Lung (tissue), 12 donors: ENCODE results near the gene PTPRD. TPM values are rescaled to one million over a fixed set of nuclear protein-coding genes. Genes with fewer than 3 reads are reported as not detected.

ENCODE experiments used
- ATAC-seq: fragments of 200-7000 bp; cut with Tn5 transposase; one replicate; pipeline ENCODE4 v1.9.1; 2020; ENCODE audit warnings: moderate number of reproducible peaks; ENCODE audit not compliant: insufficient read depth, low FRiP score
- DNase-seq, 3 donors: peaks; one replicate each; pipeline ENCODE4 v3.0.0-alpha.2; 2013 to 2017
- H3K27ac ChIP-seq, 2 donors: one replicate each; pipeline ENCODE4 v1.5.1; 2013; ENCODE audit warnings: mild to moderate bottlenecking in 2 of 2, moderate library complexity in 2 of 2, control low read depth in 1 of 2, inconsistent platforms in 1 of 2, low read depth in 1 of 2, low read length in 1 of 2
- H3K27me3 ChIP-seq, 3 donors: one replicate each; pipeline ENCODE4 v1.5.1; 2013; ENCODE audit warnings: low read length in 2 of 3; ENCODE audit not compliant: control insufficient read depth in 3 of 3, insufficient read depth in 3 of 3
- H3K36me3 ChIP-seq, 4 donors: one replicate each; pipeline ENCODE4 v1.5.1; 2013; ENCODE audit warnings: low read length in 4 of 4, mild to moderate bottlenecking in 1 of 4, moderate library complexity in 1 of 4; ENCODE audit not compliant: control insufficient read depth in 4 of 4, insufficient read depth in 4 of 4
- H3K4me1 ChIP-seq, 5 donors: one replicate each; pipeline ENCODE4 v1.5.1; 2013; ENCODE audit warnings: low read length in 5 of 5, mild to moderate bottlenecking in 2 of 5, moderate library complexity in 1 of 5; ENCODE audit not compliant: control insufficient read depth in 5 of 5, insufficient read depth in 5 of 5
- H3K4me3 ChIP-seq: one replicate; pipeline ENCODE4 v1.5.1; 2013; ENCODE audit warnings: mild to moderate bottlenecking, control low read depth, moderate library complexity
- H3K9ac ChIP-seq, 2 donors: one replicate each; pipeline ENCODE4 v1.5.1; 2013; ENCODE audit warnings: low read length in 2 of 2, control low read depth in 1 of 2; ENCODE audit not compliant: insufficient read depth in 1 of 2
- H3K9me3 ChIP-seq, 4 donors: one replicate each; pipeline ENCODE4 v1.5.1; 2013; ENCODE audit warnings: low read length in 3 of 4, mild to moderate bottlenecking in 1 of 4, moderate library complexity in 1 of 4; ENCODE audit not compliant: control insufficient read depth in 4 of 4, insufficient read depth in 3 of 4
- CTCF ChIP-seq: IDR thresholded peaks from 2 replicates; pipeline ENCODE4 v1.5.1; 2012; ENCODE audit warnings: mild to moderate bottlenecking; ENCODE audit errors: control extremely low read depth, extremely low read depth
- WGBS, 2 donors: extraction: QIAGEN DNeasy Blood & Tissue Kit; methylation state at CpG; one replicate each; pipeline ENCODE4 v1.1.7; 2013; 5-methylcytosine and 5-hydroxymethylcytosine counted together
- polyA plus RNA-seq, 2 donors: library from polyadenylated mRNA; stranded (reverse); fragments of 200-250 nt; gene quantifications; one replicate each; pipeline ENCODE4 v1.2.1, GENCODE V29; 2013
- total RNA-seq, 2 donors: library from RNA; depleted of rRNA in 1 of 2; stranded (reverse); fragments of >200 nt in 1 of 2; gene quantifications; one replicate each; pipeline ENCODE4 v1.2.1, GENCODE V29; 2014 to 2021
- donor health status: control.
- donor health status: control.
- donor health status: Bipolar disorder and iron deficiency.
- donor health status: healthy.
- donor health status: DM: yes; HTN: yes; CAD: no.

PTPRD gene
- total and polyA plus RNA-seq, 4 donors: 1.9 to 145 (median 13.7) TPM

GRCh38 chr9:8757881-8758280 is 1854.9 kb downstream of the PTPRD start:
- Histone ChIP-seq H3K27me3 (no peaks in the 10 kb centered on the region), H3K9me3 (no peaks in the 10 kb centered on the region), H3K36me3 (no peaks in the 10 kb centered on the region), H3K4me1 (peaks cover 0 to 2% (median 0%) of the 10 kb centered on the region in 5 donors), H3K9ac (no peak overlapping the region), H3K4me3 (no peak overlapping the region), H3K27ac (no peak overlapping the region)
- DNase-seq (no peak), ATAC-seq (no peak)
- TF ChIP-seq CTCF: no peak
- WGBS, 2 donors: 79 to 87% methylated on average over 2 of the region's 2 CpGs

- WGBS, 2 donors: 89 to 90% methylated on average over 1 of the region's 1 CpG
- Histone ChIP-seq H3K9ac (no peak overlapping the region), H3K36me3 (no peaks in the 10 kb centered on the region), H3K27ac (no peak overlapping the region), H3K9me3 (peaks cover 0 to 2% (median 0%) of the 10 kb centered on the region in 4 donors), H3K4me3 (no peak overlapping the region), H3K4me1 (peaks cover 0 to 13% (median 6%) of the 10 kb centered on the region in 5 donors), H3K27me3 (no peaks in the 10 kb centered on the region)
- ATAC-seq (no peak), DNase-seq (no peak)
- TF ChIP-seq CTCF: no peak
These were observed 1858.1 kb downstream of the PTPRD start for GRCh38 chr9:8754751-8755150.

- Histone ChIP-seq H3K4me1 (peaks cover 0 to 13% (median 6%) of the 10 kb centered on the region in 5 donors), H3K9me3 (peaks cover 0 to 2% (median 0%) of the 10 kb centered on the region in 4 donors), H3K27ac (no peak overlapping the region), H3K27me3 (no peaks in the 10 kb centered on the region), H3K4me3 (no peak overlapping the region), H3K9ac (no peak overlapping the region), H3K36me3 (no peaks in the 10 kb centered on the region)
- DNase-seq (peak in 1 of 3 donors; percentile 19), ATAC-seq (no peak)
- WGBS, 2 donors: 71 to 73% methylated on average over 1 of the region's 1 CpG
- no peak for TF ChIP-seq CTCF
These were observed 1861.3 kb downstream of the PTPRD start for GRCh38 chr9:8751406-8751930.

GRCh38 chr9:8750639-8751051 is 1862.2 kb downstream of the PTPRD start:
- peak; percentile 67 to 82 (median 76) for DNase-seq
- no peak overlapping the region for H3K4me3 ChIP-seq
- H3K9me3 ChIP-seq: peaks cover 0 to 2% (median 0%) of the 10 kb centered on the region in 4 donors
- no peak overlapping the region for H3K27ac ChIP-seq
- TF ChIP-seq CTCF: no peak
- no peaks in the 10 kb centered on the region for H3K27me3 ChIP-seq
- H3K36me3 ChIP-seq: no peaks in the 10 kb centered on the region
- H3K9ac ChIP-seq: no peak overlapping the region
- ATAC-seq: no peak
- WGBS, 2 donors: 47 to 62% methylated on average over 2 of the region's 2 CpGs
- H3K4me1 ChIP-seq: peaks cover 0 to 13% (median 6%) of the 10 kb centered on the region in 5 donors
